Measurements from ENCODE around the gene BDKRB1.

DNA sequence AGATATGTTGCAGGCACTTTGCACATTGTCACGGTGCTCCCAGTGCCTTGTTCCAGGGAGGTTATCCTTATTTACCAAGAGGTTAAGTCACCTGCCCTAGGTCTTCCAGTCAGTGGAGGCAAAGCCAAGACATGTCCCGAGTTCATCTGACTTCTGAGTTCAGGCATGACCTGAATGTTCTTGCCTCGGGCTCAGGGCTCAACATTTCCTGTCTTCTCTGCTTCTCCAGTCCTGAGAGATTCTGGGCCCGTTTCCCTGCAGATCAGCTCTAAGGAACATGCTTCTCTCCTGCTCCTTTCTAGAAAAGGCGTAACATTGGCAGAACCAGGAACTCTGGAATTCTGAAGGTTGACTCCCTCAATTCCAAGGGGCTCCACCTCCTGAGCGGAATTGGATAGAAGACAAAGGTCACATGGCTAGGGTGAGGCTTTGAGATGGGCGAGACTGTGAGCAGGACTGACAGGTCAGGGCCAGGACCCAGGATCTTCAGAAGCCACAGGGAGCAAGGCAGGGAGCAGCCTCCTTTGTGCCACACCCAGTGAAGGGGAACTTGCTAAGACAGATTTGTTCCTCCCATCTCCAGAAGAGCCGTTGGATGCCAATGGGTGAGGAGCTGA, 31.4 kb upstream of the BDKRB1 start:
- no peak for TF ChIP-seq IRF3 (IDR thresholded peaks at IDR 0.05)
- TF ChIP-seq CUX1 (IDR thresholded peaks at IDR 0.05; ENCODE audit: insufficient replicate concordance, low read depth, low read length) = no peak
- TF ChIP-seq MAX (IDR thresholded peaks at IDR 0.05; ENCODE audit: low read depth, low read length) = no peak
- TF ChIP-seq REST (IDR thresholded peaks at IDR 0.05; ENCODE audit: low read depth, low read length) = no peak
- TF ChIP-seq CTCF (IDR thresholded peaks at IDR 0.05 in 2 of 3, conservative IDR thresholded peaks at IDR 0.05 in 1 of 3; ENCODE audit: control insufficient read depth in 2 of 3, extremely low read depth in 1 of 3, insufficient read depth in 1 of 3, low read depth in 3 of 3, low read length in 3 of 3) = no peak
- TF ChIP-seq JUNB (IDR thresholded peaks at IDR 0.05) = no peak
- TF ChIP-seq RCOR1 (conservative IDR thresholded peaks at IDR 0.05; ENCODE audit: low read depth, low read length) = no peak
- no peak for TF ChIP-seq FOS (IDR thresholded peaks at IDR 0.05; ENCODE audit: borderline replicate concordance, extremely low read depth, insufficient read length)
- no peak for TF ChIP-seq FOXK2 (IDR thresholded peaks at IDR 0.05)
- TF ChIP-seq POLR2A (IDR thresholded peaks at IDR 0.05; ENCODE audit: low read depth, low read length) = no peak
- TF ChIP-seq TAF1 (IDR thresholded peaks at IDR 0.05; ENCODE audit: borderline replicate concordance, low read depth, low read length) = no peak
- TF ChIP-seq ZNF207 (IDR thresholded peaks at IDR 0.05; ENCODE audit: borderline replicate concordance) = no peak
- no peak for TF ChIP-seq PKNOX1 (IDR thresholded peaks at IDR 0.05)
- TF ChIP-seq ESRRA (IDR thresholded peaks at IDR 0.05; ENCODE audit: low read length) = no peak
